Subcutaneous adipose tissue (tissue), 4 donors: ENCODE results near the gene DMBX1. TPM values are rescaled to one million over a fixed set of nuclear protein-coding genes. Genes with fewer than 3 reads are reported as not detected.

ENCODE experiments used
- CTCF ChIP-seq: fragments of 450-650 bp; IDR thresholded peaks from one replicate; pipeline ENCODE4 v1.5.1; 2016; ENCODE audit warnings: low read depth, mild to moderate bottlenecking, control low read depth, antibody characterized with exemption, moderate library complexity
- total RNA-seq, 4 donors: library from RNA; depleted of rRNA; stranded (reverse); fragments of >200 nt; gene quantifications; one replicate each; pipeline ENCODE4 v1.1.0, GENCODE V29; 2016

Gene DMBX1
- total RNA-seq, 4 donors from 2014 or later, result not detected

- no peak for TF ChIP-seq CTCF
Observed at GRCh38 chr1:46461017-46461808, 28.4 kb upstream of the DMBX1 start.

- no peak for TF ChIP-seq CTCF
Observed at GRCh38 chr1:46461809-46462448, 27.7 kb upstream of the DMBX1 start.

- TF ChIP-seq CTCF, result no peak
Observed at GRCh38 chr1:46464013-46464548, 25.6 kb upstream of the DMBX1 start.

GRCh38 chr1:46464915-46465314 lies 24.7 kb upstream of the DMBX1 start:
- no peak for TF ChIP-seq CTCF

- TF ChIP-seq CTCF, result no peak
Observed at GRCh38 chr1:46465981-46466476, 23.6 kb upstream of the DMBX1 start.

GRCh38 chr1:46466477-46467182 lies 23.0 kb upstream of the DMBX1 start:
- no peak for TF ChIP-seq CTCF

GRCh38 chr1:46467183-46467504 lies 22.5 kb upstream of the DMBX1 start:
- TF ChIP-seq CTCF, result no peak
